ENCODE results near the gene CAPN14. TPM values are rescaled to one million over a fixed set of nuclear protein-coding genes. Genes with fewer than 3 reads are reported as not detected.

Gene CAPN14
- total RNA-seq, 1 experiment from 2014 or later, result 0.05 TPM

DNA sequence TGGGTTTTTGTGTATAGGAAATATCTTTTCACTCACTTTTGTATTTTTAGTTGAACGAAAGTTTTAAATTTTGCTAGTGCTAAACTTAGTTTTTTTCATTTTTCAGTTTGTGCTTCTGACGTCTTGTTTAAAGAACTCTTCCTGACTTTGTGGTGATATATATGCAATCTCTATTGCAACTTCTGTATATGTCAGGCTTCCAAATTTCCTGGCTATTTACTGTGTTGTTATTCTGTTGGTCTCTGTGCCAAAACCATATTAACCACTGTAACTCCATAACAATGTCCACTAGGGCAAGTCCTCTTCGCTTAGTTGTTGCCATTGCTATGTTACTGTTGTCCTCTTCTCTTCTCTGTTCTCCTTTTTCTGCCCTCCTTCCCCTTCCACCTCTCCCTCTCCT lies 13.4 kb upstream of the CAPN14 start:
- Histone ChIP-seq H3K4me3 (ENCODE audit: low read depth in 2 of 2, low read length in 2 of 2) (no peak overlapping the region), H3K36me3 (ENCODE audit: control insufficient read depth, insufficient read depth, low read length) (no peaks in the 10 kb centered on the region), H3K27ac (ENCODE audit: low read length) (no peak overlapping the region), H3K4me1 (ENCODE audit: control insufficient read depth, insufficient read depth, low read length) (no peaks in the 10 kb centered on the region), H3K9me3 (ENCODE audit: control insufficient read depth, insufficient read depth, low read depth, low read length) (no peaks in the 10 kb centered on the region), H3K27me3 (ENCODE audit: control insufficient read depth, insufficient read depth, low read length) (peaks cover 14% of the 10 kb centered on the region)
- intact Hi-C loops (cut with micrococcal nuclease; ENCODE audit: unreplicated experiment) (loop anchor here (10.0 kb wide), 1 partner anchor 294 kb away; no protein-coding TSS in a partner anchor), in situ Hi-C loops (cut with HindIII; ENCODE audit: low pct_unique_long_range_greater_than_20kb, low sequenced_read_pairs) (no loop called here)
- ATAC-seq, result no peak
- CTCF ChIA-PET, result no interaction called here
- no TSS peak for BruUV-seq (replicated peaks)
- DNase-seq (ENCODE audit: low read depth, low spot score), result no peak
- TF ChIP-seq, protein P1, sequence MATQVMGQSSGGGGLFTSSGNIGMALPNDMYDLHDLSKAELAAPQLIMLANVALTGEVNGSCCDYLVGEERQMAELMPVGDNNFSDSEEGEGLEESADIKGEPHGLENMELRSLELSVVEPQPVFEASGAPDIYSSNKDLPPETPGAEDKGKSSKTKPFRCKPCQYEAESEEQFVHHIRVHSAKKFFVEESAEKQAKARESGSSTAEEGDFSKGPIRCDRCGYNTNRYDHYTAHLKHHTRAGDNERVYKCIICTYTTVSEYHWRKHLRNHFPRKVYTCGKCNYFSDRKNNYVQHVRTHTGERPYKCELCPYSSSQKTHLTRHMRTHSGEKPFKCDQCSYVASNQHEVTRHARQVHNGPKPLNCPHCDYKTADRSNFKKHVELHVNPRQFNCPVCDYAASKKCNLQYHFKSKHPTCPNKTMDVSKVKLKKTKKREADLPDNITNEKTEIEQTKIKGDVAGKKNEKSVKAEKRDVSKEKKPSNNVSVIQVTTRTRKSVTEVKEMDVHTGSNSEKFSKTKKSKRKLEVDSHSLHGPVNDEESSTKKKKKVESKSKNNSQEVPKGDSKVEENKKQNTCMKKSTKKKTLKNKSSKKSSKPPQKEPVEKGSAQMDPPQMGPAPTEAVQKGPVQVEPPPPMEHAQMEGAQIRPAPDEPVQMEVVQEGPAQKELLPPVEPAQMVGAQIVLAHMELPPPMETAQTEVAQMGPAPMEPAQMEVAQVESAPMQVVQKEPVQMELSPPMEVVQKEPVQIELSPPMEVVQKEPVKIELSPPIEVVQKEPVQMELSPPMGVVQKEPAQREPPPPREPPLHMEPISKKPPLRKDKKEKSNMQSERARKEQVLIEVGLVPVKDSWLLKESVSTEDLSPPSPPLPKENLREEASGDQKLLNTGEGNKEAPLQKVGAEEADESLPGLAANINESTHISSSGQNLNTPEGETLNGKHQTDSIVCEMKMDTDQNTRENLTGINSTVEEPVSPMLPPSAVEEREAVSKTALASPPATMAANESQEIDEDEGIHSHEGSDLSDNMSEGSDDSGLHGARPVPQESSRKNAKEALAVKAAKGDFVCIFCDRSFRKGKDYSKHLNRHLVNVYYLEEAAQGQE (IDR thresholded peaks at IDR 0.05; ENCODE audit: insufficient read depth in 1 of 2, low read depth in 2 of 2, low read length in 1 of 2), result no peak
- no peak for TF ChIP-seq SIN3A (IDR thresholded peaks at IDR 0.05; ENCODE audit: borderline replicate concordance, insufficient read depth, low read depth, low read length)
- TF ChIP-seq, protein P2, sequence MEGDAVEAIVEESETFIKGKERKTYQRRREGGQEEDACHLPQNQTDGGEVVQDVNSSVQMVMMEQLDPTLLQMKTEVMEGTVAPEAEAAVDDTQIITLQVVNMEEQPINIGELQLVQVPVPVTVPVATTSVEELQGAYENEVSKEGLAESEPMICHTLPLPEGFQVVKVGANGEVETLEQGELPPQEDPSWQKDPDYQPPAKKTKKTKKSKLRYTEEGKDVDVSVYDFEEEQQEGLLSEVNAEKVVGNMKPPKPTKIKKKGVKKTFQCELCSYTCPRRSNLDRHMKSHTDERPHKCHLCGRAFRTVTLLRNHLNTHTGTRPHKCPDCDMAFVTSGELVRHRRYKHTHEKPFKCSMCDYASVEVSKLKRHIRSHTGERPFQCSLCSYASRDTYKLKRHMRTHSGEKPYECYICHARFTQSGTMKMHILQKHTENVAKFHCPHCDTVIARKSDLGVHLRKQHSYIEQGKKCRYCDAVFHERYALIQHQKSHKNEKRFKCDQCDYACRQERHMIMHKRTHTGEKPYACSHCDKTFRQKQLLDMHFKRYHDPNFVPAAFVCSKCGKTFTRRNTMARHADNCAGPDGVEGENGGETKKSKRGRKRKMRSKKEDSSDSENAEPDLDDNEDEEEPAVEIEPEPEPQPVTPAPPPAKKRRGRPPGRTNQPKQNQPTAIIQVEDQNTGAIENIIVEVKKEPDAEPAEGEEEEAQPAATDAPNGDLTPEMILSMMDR (IDR thresholded peaks at IDR 0.05), result no peak
- no peak for TF ChIP-seq POLR2AphosphoS5 (IDR thresholded peaks at IDR 0.05; ENCODE audit: low read depth, low read length)
- TF ChIP-seq TCF7L2 (IDR thresholded peaks at IDR 0.05; ENCODE audit: low read depth, low read length), result no peak
- POLR2A ChIA-PET, result no interaction called here

DNA sequence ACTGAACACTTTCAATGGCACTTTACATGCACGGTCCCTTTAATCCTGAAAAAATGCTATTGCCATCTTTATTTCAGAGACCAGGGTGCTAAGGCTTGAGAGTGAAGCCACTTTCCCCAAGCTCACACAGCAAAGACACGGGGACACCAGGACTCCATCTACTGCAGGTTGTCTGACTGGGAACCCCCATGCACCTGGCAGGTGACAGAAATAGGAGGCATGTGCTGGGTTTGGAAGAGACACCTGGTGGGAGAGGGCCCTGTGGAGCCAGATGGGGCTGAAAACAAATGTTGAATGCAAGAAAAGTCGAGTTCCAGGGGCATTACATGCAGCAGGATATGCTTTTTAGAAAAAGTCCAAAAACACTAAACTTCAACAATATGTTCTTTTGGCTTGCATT lies 11.4 kb upstream of the CAPN14 start:
- BruUV-seq (replicated peaks), result no TSS peak
- H3K9me3 ChIP-seq (ENCODE audit: control insufficient read depth, insufficient read depth, low read depth, low read length), result no peaks in the 10 kb centered on the region
- in situ Hi-C loops (cut with HindIII; ENCODE audit: low pct_unique_long_range_greater_than_20kb, low sequenced_read_pairs), result no loop called here
- TF ChIP-seq TCF7L2 (IDR thresholded peaks at IDR 0.05; ENCODE audit: low read depth, low read length) (no peak), SIN3A (IDR thresholded peaks at IDR 0.05; ENCODE audit: borderline replicate concordance, insufficient read depth, low read depth, low read length) (no peak), POLR2AphosphoS5 (IDR thresholded peaks at IDR 0.05; ENCODE audit: low read depth, low read length) (no peak)
- TF ChIP-seq, protein P1 (IDR thresholded peaks at IDR 0.05; ENCODE audit: insufficient read depth in 1 of 2, low read depth in 2 of 2, low read length in 1 of 2), result no peak
- TF ChIP-seq, protein P2 (IDR thresholded peaks at IDR 0.05), result no peak
- POLR2A ChIA-PET, result no interaction called here
- H3K36me3 ChIP-seq (ENCODE audit: control insufficient read depth, insufficient read depth, low read length), result no peaks in the 10 kb centered on the region; the same call in 1 of the 2 replicates
- intact Hi-C loops (cut with micrococcal nuclease; ENCODE audit: unreplicated experiment), result no loop called here
- DNase-seq (ENCODE audit: low read depth, low spot score) (no peak), ATAC-seq (no peak)
- CTCF ChIA-PET, result no interaction called here
- no peak overlapping the region for H3K27ac ChIP-seq (ENCODE audit: low read length)
- no peaks in the 10 kb centered on the region for H3K4me1 ChIP-seq (ENCODE audit: control insufficient read depth, insufficient read depth, low read length)
- H3K4me3 ChIP-seq (ENCODE audit: low read depth in 2 of 2, low read length in 2 of 2), result no peak overlapping the region
- H3K27me3 ChIP-seq (ENCODE audit: control insufficient read depth, insufficient read depth, low read length), result peaks cover 22% of the 10 kb centered on the region

Measured in Panc1 (cell line).